Measurements from ENCODE around the gene SLC35E2B.

SLC35E2B gene

GRCh38 chr1:1615256-1616044 lies 77.1 kb downstream of the SLC35E2B start, which contains the start of gene MIB2:
MIB2 (plus strand) TSS chr1:1615500; CDS start chr1:1623453, 7,953 bp downstream.
- in situ Hi-C loops (cut with HindIII; ENCODE audit: low sequenced_read_pairs), result loop anchor here (5.0 kb wide), 1 partner anchor 53 kb away; no protein-coding TSS in a partner anchor

DNA sequence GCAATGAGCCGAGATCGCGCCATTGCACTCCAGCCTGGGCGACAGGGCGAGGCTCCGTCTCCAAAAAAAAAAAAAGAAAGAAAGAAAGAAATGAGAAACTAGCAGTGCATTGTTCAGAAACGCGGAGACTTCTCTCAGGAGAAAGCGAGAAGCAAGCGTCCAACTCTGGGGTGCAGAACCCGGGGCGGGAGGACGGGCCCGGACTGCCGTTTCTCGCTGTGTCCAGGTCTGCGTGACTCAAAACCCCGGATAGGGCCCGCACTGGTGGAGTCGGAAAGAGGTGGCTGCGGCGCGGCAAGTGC lies 77.7 kb downstream of the SLC35E2B start:
- in situ Hi-C loops (cut with HindIII; ENCODE audit: low sequenced_read_pairs), result loop anchor here (5.0 kb wide), 1 partner anchor 53 kb away; no protein-coding TSS in a partner anchor

DNA sequence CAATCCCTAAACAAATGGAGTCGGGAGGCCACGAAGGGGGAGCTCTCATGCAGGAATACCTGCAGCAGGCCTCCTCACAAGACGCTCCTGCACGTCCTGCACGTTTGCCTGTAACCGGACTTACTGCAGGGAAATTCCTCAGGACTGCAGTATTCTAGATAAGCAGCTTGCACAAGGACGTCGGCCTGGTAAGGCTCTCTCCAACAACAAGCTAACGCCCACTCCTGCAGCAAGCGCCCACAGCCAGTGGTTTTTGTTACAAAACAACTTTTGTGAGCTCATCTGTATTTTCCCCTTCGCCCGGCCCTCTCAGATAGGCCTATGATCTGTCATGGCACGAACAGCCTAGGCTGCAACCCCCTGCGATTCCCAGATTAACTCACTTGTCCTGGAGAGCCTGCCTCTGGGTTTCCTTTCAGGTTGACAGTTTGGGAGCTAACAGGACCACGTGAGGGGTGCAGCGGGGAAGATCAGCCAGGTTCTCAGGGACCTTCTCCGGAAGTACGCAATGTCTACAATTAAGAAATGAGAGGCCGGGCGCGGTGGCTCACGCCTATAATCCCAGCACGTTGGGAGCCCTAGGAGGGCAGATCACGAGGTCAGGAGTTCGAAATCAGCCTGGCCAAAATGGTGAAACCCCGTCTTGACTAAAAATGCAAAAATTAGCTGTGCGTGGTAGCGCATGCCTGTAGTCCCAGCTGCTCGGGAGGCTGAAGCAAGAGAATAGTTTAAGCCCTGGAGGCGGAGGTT lies 78.2 kb downstream of the SLC35E2B start:
- in situ Hi-C loops (cut with HindIII; ENCODE audit: low sequenced_read_pairs), result no loop called here

DNA sequence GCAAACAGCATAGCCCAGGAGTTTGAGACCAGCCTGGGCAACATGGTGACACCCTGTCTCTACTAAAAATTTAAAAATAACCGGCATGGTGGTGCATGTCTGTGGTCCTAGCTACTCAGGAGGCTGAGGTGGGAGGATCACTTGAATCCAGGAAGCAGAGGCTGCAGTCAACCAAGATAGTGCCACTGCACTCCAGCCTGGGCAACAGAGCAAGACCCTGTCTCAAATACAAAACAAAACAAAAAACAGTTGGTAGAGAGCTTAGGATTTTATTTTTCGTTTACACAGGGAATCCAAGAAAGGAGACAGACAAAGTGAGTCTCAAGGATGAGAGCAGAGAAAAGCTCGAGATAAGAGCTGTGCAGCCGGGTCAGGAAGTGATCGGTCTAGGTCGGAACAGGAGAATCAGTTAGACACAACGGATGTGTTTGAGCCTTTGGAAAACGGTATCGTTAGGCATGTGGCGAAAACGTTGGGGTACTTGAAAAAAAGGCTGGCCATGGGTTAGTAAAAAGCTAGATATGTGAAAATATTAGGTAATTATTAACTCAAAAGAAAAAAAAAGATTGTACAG lies 79.0 kb downstream of the SLC35E2B start:
- in situ Hi-C loops (cut with HindIII; ENCODE audit: low sequenced_read_pairs), result no loop called here

DNA sequence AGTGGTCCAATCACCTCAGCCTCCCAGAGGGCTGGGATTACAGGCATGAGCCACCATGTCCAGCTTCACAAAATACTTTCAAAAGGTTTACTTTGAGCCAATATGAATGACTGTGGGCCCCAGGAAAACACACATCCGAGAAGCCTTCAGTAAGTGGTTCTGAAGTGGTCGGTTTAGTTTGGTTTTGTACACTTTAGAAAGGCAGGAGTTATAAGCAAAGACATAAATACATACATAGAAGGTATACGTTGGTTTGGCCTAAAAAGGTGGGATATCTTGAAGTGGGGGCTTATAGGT lies 80.5 kb downstream of the SLC35E2B start:
- in situ Hi-C loops (cut with HindIII; ENCODE audit: low sequenced_read_pairs), result no loop called here

DNA sequence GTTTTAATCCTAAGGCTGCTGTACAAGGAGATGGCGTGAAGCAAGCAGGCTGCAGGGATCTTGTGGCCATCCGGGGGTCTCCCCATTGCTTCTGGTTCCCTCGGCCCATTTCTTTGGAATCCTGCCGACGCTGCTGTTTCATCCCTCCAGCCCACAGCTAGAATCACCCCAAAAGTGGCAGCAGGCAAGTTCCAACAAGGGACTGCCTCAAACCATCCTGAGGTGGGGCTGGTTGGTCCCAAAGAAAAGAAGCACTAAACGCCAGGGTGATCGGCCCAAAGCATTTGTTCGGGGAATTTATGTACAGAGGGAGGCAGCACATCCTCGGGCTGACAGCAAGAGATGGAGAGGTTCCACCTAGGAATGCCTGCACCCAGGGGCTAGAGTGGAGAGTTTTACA lies 81.8 kb downstream of the SLC35E2B start:
- in situ Hi-C loops (cut with HindIII; ENCODE audit: low sequenced_read_pairs), result no loop called here

DNA sequence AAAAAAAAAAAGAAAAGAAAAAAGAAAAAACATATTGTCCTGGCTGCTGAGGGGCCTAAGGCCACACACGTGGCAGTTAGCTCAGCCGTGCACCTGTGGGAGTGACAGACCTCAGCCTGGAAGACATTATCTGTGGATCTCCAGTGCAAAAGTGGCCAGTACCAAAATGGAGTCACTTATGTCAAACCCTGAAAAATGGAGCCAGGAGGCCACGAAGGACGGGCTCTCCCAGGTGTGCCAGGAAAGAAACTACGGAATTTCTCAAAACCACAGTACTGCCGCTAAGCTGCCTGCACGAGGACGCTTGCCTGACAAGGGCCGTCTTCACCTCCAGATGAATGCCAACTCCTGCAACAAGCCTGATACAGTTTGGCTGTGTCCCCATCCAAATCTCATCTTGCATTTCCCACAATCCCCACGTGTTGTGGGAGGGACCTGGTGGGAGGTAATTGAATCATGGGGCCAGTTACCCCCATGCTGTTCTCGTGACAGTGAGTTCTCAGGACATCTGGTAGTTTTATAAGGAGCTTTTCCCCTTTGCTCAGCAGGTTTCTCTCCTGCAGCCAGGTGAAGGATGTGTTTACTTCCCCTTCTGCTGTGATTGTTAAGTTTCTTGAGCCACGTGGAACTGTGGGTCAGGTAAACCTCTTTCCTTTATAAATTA lies 82.6 kb downstream of the SLC35E2B start:
- in situ Hi-C loops (cut with HindIII; ENCODE audit: low sequenced_read_pairs), result no loop called here
